Smooth muscle cell (in vitro differentiated cells): ENCODE measurements around the gene WIF1. TPM values are rescaled to one million over a fixed set of nuclear protein-coding genes. Genes with fewer than 3 reads are reported as not detected.

ENCODE experiments used
- DNase-seq: peaks from one replicate; lab custom pipeline; 2025; ENCODE audit not compliant: unreplicated experiment; lab: John Stamatoyannopoulos, UW
- H2AFZ ChIP-seq: fragments of 200-600 bp; sonication (generic); 2 replicates; pipeline ENCODE4 v1.6.0; 2016; ENCODE audit warnings: antibody characterized with exemption, low read depth, mild to moderate bottlenecking
- H3F3A ChIP-seq: fragments of 200-600 bp; sonication (generic); 2 replicates; pipeline ENCODE4 v1.6.0; 2017; ENCODE audit warnings: antibody characterized with exemption, low read depth
- H3K27ac ChIP-seq: fragments of 200-600 bp; sonication (generic); 2 replicates; pipeline ENCODE4 v1.5.1; 2016; ENCODE audit warnings: low read depth, mild to moderate bottlenecking
- H3K27me3 ChIP-seq: fragments of 200-600 bp; sonication (generic); 2 replicates; pipeline ENCODE4 v1.6.1; 2016; ENCODE audit warnings: low read depth, mild to moderate bottlenecking
- H3K36me3 ChIP-seq: fragments of 200-600 bp; sonication (generic); 2 replicates; pipeline ENCODE4 v1.5.1; 2016; ENCODE audit warnings: low read depth
- H3K4me1 ChIP-seq: fragments of 200-600 bp; sonication (generic); 2 replicates; pipeline ENCODE4 v1.5.1; 2016; ENCODE audit warnings: low read depth
- H3K4me2 ChIP-seq: fragments of 200-600 bp; sonication (generic); 2 replicates; pipeline ENCODE4 v1.6.0; 2016; ENCODE audit warnings: mild to moderate bottlenecking
- H3K4me3 ChIP-seq: fragments of 200-600 bp; sonication (generic); 2 replicates; pipeline ENCODE4 v1.5.1; 2016; ENCODE audit warnings: mild to moderate bottlenecking
- H3K79me2 ChIP-seq: fragments of 200-600 bp; sonication (generic); 2 replicates; pipeline ENCODE4 v1.6.0; 2016; ENCODE audit warnings: low read depth, mild to moderate bottlenecking
- H3K9ac ChIP-seq: fragments of 200-600 bp; sonication (generic); 2 replicates; pipeline ENCODE4 v1.6.0; 2016; ENCODE audit warnings: low read depth
- H3K9me3 ChIP-seq: fragments of 200-600 bp; sonication (generic); replicated peaks from 2 replicates; pipeline ENCODE4 v1.5.1; 2016; ENCODE audit warnings: low read depth
- H4K20me1 ChIP-seq: fragments of 200-600 bp; sonication (generic); 2 replicates; pipeline ENCODE4 v1.6.0; 2016; ENCODE audit warnings: low read depth
- CTCF ChIP-seq: fragments of 200-600 bp; sonication (generic); IDR thresholded peaks from 2 replicates; pipeline ENCODE4 v1.5.1; 2017; ENCODE audit warnings: borderline replicate concordance, mild to moderate bottlenecking, antibody characterized with exemption; ENCODE audit not compliant: insufficient read depth, poor library complexity, severe bottlenecking
- WGBS: methylation state at CpG from one replicate; pipeline ENCODE4 v1.1.7; 2016; ENCODE audit warnings: low lambda C conversion rate; 5-methylcytosine and 5-hydroxymethylcytosine counted together
- polyA plus RNA-seq: library from polyadenylated mRNA; unstranded; fragments of >200 nt; fragmentation: Nextera tagmentation; extraction: Ambion mirVana; gene quantifications from 2 replicates; pipeline ENCODE4 v1.2.1, GENCODE V29; 2016
- total RNA-seq: library from RNA; depleted of rRNA; stranded (reverse); fragments of >200 nt; gene quantifications from 2 replicates; pipeline ENCODE4 v1.2.3, GENCODE V29; 2014

Gene WIF1
- total and polyA plus RNA-seq, 2 experiments from 2014 or later = 0.30 TPM; not detected in 1

GRCh38 chr12:65081496-65081895 lies 39.6 kb downstream of the WIF1 start:
- no peaks in the 10 kb centered on the region for H3K9me3 ChIP-seq
- H3K9ac ChIP-seq = no peak overlapping the region
- H3F3A ChIP-seq = no peaks in the 10 kb centered on the region
- H3K36me3 ChIP-seq = no peaks in the 10 kb centered on the region
- no peak overlapping the region for H3K4me2 ChIP-seq
- no peaks in the 10 kb centered on the region for H4K20me1 ChIP-seq
- no peak for DNase-seq
- H3K4me1 ChIP-seq = no peaks in the 10 kb centered on the region
- H2AFZ ChIP-seq = no peak overlapping the region
- no peaks in the 10 kb centered on the region for H3K79me2 ChIP-seq
- no peak overlapping the region for H3K27ac ChIP-seq
- H3K4me3 ChIP-seq = no peak overlapping the region
- no peaks in the 10 kb centered on the region for H3K27me3 ChIP-seq
- TF ChIP-seq CTCF = no peak
- 72% methylated on average over 1 of the region's 1 CpG for WGBS

- H3K9ac ChIP-seq = no peak overlapping the region
- no peak overlapping the region for H3K4me3 ChIP-seq
- no peaks in the 10 kb centered on the region for H3F3A ChIP-seq
- no peaks in the 10 kb centered on the region for H3K36me3 ChIP-seq
- 62% methylated on average over 6 of the region's 6 CpGs for WGBS
- no peak overlapping the region for H2AFZ ChIP-seq
- no peak overlapping the region for H3K4me2 ChIP-seq
- no peak overlapping the region for H3K27ac ChIP-seq
- no peaks in the 10 kb centered on the region for H3K4me1 ChIP-seq
- H4K20me1 ChIP-seq = no peaks in the 10 kb centered on the region
- no peaks in the 10 kb centered on the region for H3K9me3 ChIP-seq
- TF ChIP-seq CTCF = no peak
- H3K27me3 ChIP-seq = peaks cover 21% of the 10 kb centered on the region
- H3K79me2 ChIP-seq = no peaks in the 10 kb centered on the region
- DNase-seq = no peak
These were observed 46.2 kb downstream of the WIF1 start for GRCh38 chr12:65074932-65075331.

- H3K4me3 ChIP-seq = no peak overlapping the region
- no peaks in the 10 kb centered on the region for H4K20me1 ChIP-seq
- H3K4me2 ChIP-seq = no peak overlapping the region
- no peaks in the 10 kb centered on the region for H3K36me3 ChIP-seq
- H3F3A ChIP-seq = no peaks in the 10 kb centered on the region
- no peaks in the 10 kb centered on the region for H3K9me3 ChIP-seq
- TF ChIP-seq CTCF = no peak
- no peak overlapping the region for H3K27ac ChIP-seq
- peaks cover 21% of the 10 kb centered on the region for H3K27me3 ChIP-seq
- DNase-seq = no peak
- H2AFZ ChIP-seq = no peak overlapping the region
- no peak overlapping the region for H3K9ac ChIP-seq
- no peaks in the 10 kb centered on the region for H3K4me1 ChIP-seq
- no peaks in the 10 kb centered on the region for H3K79me2 ChIP-seq
- 77% methylated on average over 2 of the region's 2 CpGs for WGBS
These were observed 51.8 kb downstream of the WIF1 start for GRCh38 chr12:65069336-65069735.

- WGBS = 98% methylated on average over 8 of the region's 8 CpGs
- no peak for TF ChIP-seq CTCF
- Histone ChIP-seq H3K9ac (no peak overlapping the region), H3K4me2 (no peak overlapping the region), H4K20me1 (no peaks in the 10 kb centered on the region), H3K27me3 (peaks cover 14% of the 10 kb centered on the region), H3K4me3 (no peak overlapping the region), H2AFZ (no peak overlapping the region), H3K9me3 (no peaks in the 10 kb centered on the region), H3F3A (no peaks in the 10 kb centered on the region), H3K36me3 (no peaks in the 10 kb centered on the region), H3K79me2 (no peaks in the 10 kb centered on the region), H3K4me1 (no peaks in the 10 kb centered on the region), H3K27ac (no peak overlapping the region)
- DNase-seq = no peak
These were observed 53.7 kb downstream of the WIF1 start for GRCh38 chr12:65067383-65067782.
